NCI-H2196 treated with DMSO at 0.1 percent for 48 hours (cell line): ENCODE data around the gene PI4KA.
"Not testable (repeated sequence)": the region's sequence is repeated elsewhere in the genome, so short reads cannot be mapped to it uniquely, and the experiment has no call there.

Experiments
- DNase-seq: peaks from one replicate; lab custom pipeline; 2025; ENCODE audit not compliant: unreplicated experiment; lab: John Stamatoyannopoulos, UW

The PI4KA gene

GRCh38 chr22:20702175-20702545 is 156.5 kb downstream of the PI4KA start:
- DNase-seq = not testable (repeated sequence)

- not testable (repeated sequence) for DNase-seq
These were observed 156.9 kb downstream of the PI4KA start for GRCh38 chr22:20701680-20702136.

GRCh38 chr22:20700347-20700746 is 158.3 kb downstream of the PI4KA start:
- not testable (repeated sequence) for DNase-seq

GRCh38 chr22:20699856-20700255 is 158.8 kb downstream of the PI4KA start:
- DNase-seq = not testable (repeated sequence)

- not testable (repeated sequence) for DNase-seq
These were observed 161.0 kb downstream of the PI4KA start for GRCh38 chr22:20697481-20698113.

- DNase-seq = not testable (repeated sequence)
These were observed 162.6 kb downstream of the PI4KA start for GRCh38 chr22:20696056-20696455.

GRCh38 chr22:20695205-20695604 is 163.4 kb downstream of the PI4KA start:
- DNase-seq = not testable (repeated sequence)

- DNase-seq = not testable (repeated sequence)
These were observed 164.4 kb downstream of the PI4KA start for GRCh38 chr22:20694256-20694655.

- DNase-seq = not testable (repeated sequence)
These were observed 165.7 kb downstream of the PI4KA start for GRCh38 chr22:20692926-20693325.

GRCh38 chr22:20690586-20691317 is 167.9 kb downstream of the PI4KA start:
- DNase-seq = not testable (repeated sequence)

GRCh38 chr22:20687356-20688172 is 171.0 kb downstream of the PI4KA start:
- not testable (repeated sequence) for DNase-seq

- DNase-seq = not testable (repeated sequence)
These were observed 172.8 kb downstream of the PI4KA start for GRCh38 chr22:20685764-20686163.

GRCh38 chr22:20678792-20679435 is 179.7 kb downstream of the PI4KA start:
- not testable (repeated sequence) for DNase-seq

GRCh38 chr22:20677684-20678242 is 180.8 kb downstream of the PI4KA start:
- no peak for DNase-seq

GRCh38 chr22:20675613-20676012 is 183.0 kb downstream of the PI4KA start:
- DNase-seq = not testable (repeated sequence)

GRCh38 chr22:20674998-20675397 is 183.6 kb downstream of the PI4KA start:
- DNase-seq = no peak

GRCh38 chr22:20673295-20674195 is 185.1 kb downstream of the PI4KA start:
- DNase-seq = no peak

GRCh38 chr22:20672732-20673131 is 185.9 kb downstream of the PI4KA start:
- DNase-seq = no peak

GRCh38 chr22:20672082-20672424 is 186.6 kb downstream of the PI4KA start:
- no peak for DNase-seq
